HG03175 (cell line): Measurements from ENCODE around the gene MLLT10.

Experiments used
- ATAC-seq: cut with Tn5 transposase; IDR thresholded peaks from one replicate; pipeline ENCODE4 v1.9.1; 2021; ENCODE audit warnings: mild to moderate bottlenecking, moderate library complexity; ENCODE audit not compliant: unreplicated experiment

The MLLT10 gene

GRCh38 chr10:21516242-21517131 is 17.5 kb upstream of the MLLT10 start:
- ATAC-seq = peak; percentile 59

DNA sequence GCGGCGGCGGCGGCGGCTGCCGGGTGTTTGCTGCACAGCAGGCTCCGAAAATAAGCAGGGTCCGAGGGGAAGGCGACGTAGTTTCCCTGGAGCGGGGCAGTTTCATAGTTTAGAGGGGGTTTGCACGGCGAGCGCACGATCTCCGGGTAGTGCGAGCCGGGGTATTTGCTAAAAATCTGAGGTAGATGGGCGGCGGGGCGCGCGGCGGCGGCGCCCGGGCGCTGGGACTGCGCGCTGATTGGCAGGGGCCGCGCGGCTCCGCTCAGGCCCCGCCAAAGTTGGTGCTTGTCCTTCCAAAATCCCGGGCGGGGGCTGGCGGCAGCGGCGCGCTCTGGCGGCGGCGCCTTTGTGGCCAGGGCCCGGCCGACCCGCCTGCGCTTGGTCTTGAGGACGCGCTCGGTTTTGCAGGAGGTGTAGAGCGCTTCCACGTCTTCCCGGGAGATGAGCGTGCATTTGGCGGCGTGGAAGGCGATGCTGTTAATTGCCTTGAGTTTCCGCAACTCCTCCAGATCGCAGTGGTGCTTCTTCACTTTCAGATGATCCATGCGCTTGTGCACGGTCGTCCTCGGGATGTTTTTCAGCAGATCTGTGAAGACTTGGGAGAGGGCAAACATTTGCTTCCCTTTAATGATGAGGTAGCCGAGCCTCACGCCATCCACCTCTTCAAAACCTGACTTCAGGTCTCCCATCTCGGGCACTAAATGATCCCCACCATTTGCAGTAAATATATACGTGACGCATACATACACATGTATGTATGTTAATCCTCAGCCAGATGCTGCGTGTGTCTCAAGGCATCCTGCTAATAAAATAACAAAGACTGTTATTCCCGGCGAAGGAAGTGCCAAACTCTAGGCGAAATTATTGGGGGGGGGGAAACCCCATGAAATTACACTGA is 16.6 kb upstream of the MLLT10 start:
- ATAC-seq = peak; percentile 57

DNA sequence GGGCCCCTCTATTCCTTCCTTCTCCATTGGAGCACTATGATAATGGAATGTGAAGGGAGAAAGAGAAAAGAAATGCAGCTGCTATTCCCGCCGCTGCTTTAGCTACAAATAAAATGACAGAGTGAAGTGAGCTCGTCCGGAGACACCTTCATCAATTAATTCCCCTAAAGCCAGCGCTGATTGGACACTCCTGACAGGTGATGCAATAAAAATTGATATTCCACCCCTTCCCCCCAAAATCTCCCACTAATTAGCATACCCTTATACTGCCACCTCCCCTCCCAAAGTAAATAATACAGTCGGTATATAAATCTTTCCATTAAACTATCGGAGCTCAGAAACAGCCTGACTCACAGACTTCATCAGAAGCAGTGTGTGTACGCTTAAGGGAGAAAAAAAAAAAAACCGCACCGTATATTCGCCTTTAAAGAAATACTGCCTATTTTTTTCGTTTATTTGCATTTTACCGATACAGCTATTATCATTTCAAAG is 15.8 kb upstream of the MLLT10 start:
- ATAC-seq = no peak

GRCh38 chr10:21518641-21519396 is 15.2 kb upstream of the MLLT10 start:
- ATAC-seq = no peak

DNA sequence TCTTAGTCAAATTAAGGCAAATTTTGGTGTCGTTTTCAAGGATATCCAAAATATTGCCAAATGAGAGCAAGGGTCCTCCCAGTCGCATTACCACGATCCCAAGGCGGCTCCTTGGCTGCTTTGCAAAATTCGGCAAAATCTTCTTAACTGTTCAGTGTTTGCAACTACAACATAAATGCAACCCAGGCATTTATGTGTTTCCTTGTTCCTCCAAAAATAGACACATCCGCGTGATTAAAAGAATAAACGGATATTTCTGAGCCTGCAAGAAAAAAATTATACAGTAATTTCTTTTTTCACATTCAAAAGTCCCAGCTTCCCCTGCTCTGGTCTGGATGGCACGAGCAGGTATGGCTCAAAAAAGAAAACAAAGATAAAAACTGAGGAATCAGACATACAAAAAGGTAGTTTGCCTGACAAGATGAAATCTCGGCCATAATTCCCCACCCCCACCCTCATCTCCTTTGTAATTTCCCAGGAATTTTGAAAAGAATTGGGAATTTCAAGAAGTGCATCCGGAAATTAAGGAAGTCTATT is 14.6 kb upstream of the MLLT10 start:
- no peak for ATAC-seq

DNA sequence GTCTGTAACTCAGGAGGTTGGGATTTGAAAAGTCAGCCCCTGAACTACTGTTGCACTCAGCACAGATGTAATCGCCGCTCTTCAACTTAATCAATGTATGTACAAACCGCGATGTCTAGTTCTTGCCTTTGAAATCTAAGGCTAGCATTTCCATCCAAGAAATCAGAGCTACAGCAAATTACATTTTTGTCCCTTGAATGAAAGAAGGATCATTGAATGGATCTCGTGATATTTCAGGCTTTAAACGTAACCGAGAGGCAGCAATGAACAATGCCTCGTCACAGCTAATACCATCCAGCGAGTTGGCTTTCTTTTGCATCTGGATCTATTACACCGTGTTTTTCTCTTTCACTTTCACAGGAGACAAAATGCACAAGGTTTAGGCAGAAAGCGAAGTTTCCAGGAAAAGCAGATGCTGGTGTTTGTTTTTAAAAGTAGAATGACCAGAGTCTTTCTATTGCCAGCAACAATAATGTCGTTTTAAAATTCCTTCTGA is 14.0 kb upstream of the MLLT10 start:
- ATAC-seq = peak; percentile 40

DNA sequence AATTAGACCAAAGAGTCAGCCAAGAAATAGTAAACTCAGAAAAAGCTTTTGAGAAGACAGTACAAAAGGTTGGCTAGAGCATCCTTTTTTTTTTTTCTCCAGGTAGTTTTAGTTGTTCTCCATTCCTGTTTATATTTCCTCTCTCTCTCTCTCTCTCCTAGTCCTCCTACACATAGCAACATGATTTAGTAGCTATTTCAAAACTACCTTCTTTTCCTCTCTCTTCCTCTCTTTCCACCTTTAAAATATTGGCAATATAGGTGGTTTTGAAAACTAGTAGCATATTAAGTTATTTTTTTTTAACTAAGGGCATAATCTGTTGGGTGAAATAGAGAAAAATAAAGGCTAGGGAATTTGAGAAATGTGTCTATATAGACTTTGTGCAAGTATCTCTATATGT is 13.5 kb upstream of the MLLT10 start:
- ATAC-seq = no peak

DNA sequence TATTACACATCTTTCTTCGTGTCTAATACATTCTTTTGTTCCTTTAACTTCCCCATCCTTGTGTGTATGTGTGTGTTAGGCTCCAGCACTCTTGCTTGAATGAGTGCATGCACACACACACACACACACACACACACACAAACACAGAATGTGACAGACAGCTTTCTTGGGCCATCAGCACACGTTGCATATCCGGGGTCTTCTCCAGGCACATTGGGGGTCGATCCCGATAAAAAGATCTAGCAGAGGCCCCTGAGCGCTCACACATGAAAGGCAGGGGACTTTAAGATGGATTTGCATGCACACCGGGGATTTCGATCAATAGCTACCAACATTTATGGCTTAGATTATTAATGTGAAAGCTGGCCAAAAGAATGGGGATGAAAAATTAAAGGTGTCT is 13.1 kb upstream of the MLLT10 start:
- no peak for ATAC-seq

DNA sequence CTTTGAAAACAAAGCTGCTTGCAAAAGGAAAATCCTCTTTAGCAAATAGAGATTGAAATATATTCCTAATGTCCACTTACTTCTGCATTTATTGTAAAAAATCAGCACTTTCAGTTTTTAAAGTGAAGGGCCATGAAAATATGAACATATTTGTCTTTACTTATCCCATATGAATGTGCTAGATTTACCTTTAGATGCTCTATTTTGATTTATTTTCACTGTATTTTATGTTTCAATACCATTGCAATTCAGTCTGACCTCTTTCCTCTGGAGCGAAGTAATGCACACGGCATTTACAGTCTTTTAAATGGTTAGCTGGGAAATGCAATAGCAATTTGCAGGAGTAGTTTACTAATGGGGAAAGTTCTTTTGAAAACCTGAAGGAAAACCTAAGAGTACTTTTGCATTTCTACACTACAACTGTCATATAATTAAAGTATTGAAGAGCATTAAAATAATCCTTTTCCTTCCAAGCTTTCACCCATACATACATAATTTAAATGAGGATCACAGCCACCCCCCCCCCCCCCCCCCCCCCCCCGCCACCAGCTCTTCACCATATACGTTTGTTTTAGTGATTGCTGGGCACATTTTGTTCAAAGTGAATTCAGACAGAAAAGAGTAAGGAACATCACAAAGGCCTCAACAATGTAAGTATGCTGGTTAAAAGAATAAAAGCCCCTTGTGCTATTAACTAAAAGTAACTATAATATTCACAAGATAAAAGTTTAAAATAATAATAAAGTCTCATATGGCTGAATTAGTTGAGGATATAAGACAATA is 12.1 kb upstream of the MLLT10 start:
- ATAC-seq = no peak

GRCh38 chr10:21522631-21523406 is 11.2 kb upstream of the MLLT10 start:
- no peak for ATAC-seq

- ATAC-seq = no peak
Measured at GRCh38 chr10:21523557-21524008, 10.4 kb upstream of the MLLT10 start.

- ATAC-seq = no peak
Measured at GRCh38 chr10:21524131-21524525, 9.9 kb upstream of the MLLT10 start.

DNA sequence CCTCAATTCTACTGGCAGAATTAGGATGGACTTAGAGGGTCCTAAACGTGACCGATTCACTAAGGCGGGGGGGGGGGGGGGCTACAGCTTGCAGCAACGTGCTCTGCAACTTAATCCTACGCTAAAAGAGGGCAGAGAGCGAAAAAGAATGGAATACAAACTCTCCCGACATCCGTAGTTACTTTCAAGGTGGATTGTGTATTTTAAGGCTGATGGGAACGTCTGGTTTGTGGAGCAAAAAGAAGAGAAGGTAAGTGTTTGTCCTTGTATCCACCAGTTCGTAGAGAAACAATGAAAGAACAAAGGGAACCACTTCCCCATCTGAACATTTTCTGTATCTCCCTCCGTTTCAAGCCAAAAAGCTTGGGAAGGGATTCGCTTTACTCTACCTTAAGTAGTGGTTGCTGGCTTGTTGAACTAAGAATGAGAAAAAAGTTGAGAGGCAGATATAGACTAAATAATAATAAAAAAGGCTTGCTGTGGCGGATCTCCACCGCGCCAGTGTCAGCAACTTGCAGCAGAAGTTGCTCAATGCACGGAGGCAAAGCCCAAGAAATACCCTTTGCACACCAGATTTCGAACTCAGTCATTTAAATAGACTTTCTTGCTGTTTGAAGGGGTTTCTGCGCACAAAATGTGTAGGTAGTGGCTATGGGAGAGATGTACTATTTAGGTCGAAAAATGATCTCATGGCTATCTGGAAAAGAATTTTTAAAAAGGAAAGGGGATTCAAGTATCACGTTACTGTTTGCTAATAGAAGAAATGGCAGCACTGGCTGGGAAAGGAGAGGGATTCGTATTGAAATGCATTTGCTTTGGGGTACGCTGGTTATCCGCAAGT is 9.3 kb upstream of the MLLT10 start:
- no peak for ATAC-seq

DNA sequence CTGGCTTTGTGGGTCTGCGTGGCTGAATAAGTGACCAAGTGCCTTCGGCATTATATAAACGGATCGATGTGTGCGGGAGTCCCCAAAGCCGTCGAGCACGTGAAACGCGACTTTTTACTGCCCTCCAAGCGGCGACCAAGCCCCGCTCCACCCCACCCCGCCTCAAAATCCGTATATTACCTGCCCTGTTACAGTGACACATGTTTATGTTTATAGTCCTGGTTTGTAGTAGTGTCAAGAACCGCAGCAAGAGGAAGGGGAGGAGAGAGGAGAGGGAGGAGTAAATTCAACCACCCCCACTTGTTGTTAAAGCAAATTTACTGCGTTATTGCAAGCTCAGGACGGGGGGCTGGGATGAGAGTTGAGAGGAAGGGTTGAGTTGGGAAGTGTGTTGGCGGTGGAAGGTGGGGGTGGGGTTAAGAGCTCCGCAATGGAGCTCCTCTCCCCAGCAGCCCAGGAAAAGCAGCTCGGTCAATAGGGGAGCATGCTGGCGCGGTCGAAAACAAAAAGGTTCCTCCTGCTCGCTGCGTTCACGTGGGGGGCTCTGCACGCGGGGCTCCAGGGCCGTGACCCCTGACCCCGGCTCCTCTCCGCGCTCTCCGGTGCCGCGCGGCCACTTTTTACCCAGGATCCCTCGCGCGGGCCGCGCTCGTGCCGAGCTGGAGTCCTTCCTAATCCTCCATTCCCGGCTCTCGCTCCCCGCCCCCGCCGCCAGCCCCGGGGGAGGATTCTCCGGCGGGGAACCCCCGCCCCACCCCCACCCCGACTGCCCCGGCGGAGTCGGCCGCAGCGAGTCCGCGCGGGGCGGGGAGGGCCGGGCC is 8.5 kb upstream of the MLLT10 start, which contains the start of gene SKIDA1:
SKIDA1 (minus strand) TSS at position 316 of the 821 bp plus-strand sequence. CDS start 7,860 bp downstream, outside the sequence.
- peak; percentile 56 for ATAC-seq

DNA sequence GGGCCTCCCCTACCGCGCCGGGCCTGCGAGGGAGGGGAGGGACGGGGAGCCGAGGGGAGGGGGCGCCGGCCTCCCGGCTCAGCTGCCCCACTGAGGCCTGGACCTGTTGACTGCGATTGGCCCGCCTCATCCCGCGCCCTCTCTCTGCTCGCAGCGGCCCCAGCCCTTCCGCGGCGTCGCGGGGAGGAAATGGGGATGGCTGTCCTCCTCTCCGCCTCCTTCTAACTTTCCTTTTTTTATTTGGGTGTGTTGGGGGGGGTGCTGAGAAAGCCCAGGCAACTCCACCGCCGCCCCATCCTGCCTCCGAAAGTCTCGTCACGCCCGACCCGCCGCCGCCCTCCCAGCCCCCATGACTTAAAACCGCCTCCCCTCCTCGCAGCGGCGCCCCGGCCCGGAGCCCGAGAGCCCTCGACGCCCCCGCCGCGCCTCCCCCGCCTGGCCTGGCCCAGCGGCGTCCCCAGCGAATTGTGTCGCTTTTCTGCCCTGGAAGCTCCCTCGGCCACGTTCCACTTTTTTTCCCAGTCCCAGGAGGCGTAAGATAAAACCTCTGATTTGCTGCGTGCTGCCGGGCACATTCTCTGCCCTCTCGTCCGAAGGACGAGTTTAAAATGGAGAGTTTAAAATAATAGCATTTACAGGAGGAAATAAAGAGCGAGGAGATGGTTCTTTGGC is 7.7 kb upstream of the MLLT10 start:
- ATAC-seq = peak; percentile 40

GRCh38 chr10:21526860-21527597 is 7.0 kb upstream of the MLLT10 start:
- no peak for ATAC-seq
